Measurements from ENCODE around the gene PELI1.

The PELI1 gene

DNA sequence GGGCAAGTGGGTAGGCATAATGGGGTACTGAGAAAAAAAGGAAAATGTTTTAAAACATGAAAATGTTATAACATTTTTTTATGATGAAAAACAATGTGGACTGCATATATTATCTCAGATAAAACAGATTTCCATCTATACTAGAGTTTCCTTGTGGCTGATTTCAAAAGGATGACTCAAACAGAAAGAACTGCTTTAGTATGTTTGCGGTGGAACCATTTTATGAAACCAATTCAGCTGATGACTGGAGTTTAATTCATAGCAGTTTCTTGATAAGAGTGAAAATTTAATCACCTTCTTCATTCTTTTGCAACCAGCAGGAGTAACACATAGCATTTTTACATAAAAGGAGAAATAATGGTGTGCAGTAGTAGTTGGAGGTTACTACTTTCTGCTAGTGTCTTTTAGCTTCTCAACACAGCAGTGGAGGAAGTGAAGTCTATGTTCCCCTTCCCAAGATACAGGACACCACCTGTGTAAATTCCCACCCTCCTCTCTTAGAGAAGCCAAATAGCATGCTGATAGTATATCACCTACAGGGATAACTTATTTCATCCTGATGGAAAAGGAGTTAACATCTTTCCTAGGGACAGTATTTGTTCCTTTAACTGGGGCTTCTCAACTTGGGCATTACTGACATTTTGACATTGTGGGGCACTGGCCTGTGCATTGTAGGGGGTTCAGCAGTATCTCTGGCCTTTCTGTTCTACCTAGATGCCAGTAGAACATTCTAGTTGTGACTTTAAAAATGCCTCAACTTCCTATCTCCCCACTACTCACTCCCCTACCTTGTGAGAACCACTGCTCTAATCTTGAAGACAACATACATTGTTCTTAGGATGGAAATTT is 29.9 kb downstream of the PELI1 start:
- ATAC-seq: peak; percentile 85
- TF ChIP-seq ZFP3 (CRISPR knock-in tag; IDR thresholded peaks at IDR 0.05) (0 out of 2 replicates have a peak, but pooled peaks have one; percentile 21), ZNF8 (CRISPR knock-in tag; IDR thresholded peaks at IDR 0.05) (no peak)

- no peak for ATAC-seq
- TF ChIP-seq PATZ1 (CRISPR knock-in tag; IDR thresholded peaks at IDR 0.05; ENCODE audit: borderline replicate concordance) (no peak), TCF4 (CRISPR knock-in tag; IDR thresholded peaks at IDR 0.05; ENCODE audit: borderline replicate concordance) (no peak), TSHZ2 (CRISPR knock-in tag; IDR thresholded peaks at IDR 0.05) (no peak), ISL1 (CRISPR knock-in tag; IDR thresholded peaks at IDR 0.05) (no peak), TOX (CRISPR knock-in tag; IDR thresholded peaks at IDR 0.05; ENCODE audit: borderline replicate concordance) (no peak), CREB5 (CRISPR knock-in tag; IDR thresholded peaks at IDR 0.05; ENCODE audit: low read depth) (no peak), ZFP3 (CRISPR knock-in tag; IDR thresholded peaks at IDR 0.05) (no peak), ARNTL (CRISPR knock-in tag; IDR thresholded peaks at IDR 0.05; ENCODE audit: borderline replicate concordance, low read depth) (no peak)
Measured at GRCh38 chr2:64112016-64112415, 32.2 kb downstream of the PELI1 start.

GRCh38 chr2:64111426-64111825 is 32.8 kb downstream of the PELI1 start:
- ATAC-seq: no peak
- TF ChIP-seq ZNF8 (CRISPR knock-in tag; IDR thresholded peaks at IDR 0.05): no peak

DNA sequence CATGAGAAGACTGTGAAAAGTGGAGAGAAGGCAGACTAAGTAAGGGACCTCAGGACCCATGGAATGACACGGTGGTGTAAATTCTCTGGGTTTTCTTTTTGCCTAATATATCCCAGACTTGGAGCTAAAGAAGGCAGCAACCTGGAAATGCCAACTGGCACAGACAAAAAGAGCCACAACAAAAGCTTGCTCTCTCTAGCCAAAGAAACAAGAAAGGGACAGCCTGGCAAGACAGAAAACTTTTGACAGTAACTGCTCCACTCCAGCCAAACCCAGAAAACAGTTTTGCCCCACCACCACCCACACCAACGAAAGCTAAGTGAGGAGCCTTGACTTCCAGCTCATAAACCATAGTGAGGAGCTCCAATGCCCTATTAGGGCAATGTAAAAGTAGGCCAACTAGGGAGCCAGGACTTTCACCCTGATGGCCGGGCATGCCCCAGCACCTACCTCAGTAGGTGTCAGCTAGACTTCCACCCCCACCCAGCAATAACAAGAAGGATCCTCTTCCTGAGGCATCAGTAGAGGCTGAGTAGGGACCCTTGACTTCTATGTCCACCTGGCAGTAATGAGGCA is 35.5 kb downstream of the PELI1 start:
- ATAC-seq: no peak
- no peak for TF ChIP-seq ISL1 (CRISPR knock-in tag; IDR thresholded peaks at IDR 0.05)
- no peak for TF ChIP-seq GLIS3 (CRISPR knock-in tag; IDR thresholded peaks at IDR 0.05)
- TF ChIP-seq PPARA (CRISPR knock-in tag; IDR thresholded peaks at IDR 0.05; ENCODE audit: borderline replicate concordance): no peak
- TF ChIP-seq CSRNP3 (CRISPR knock-in tag; IDR thresholded peaks at IDR 0.05): no peak
- TF ChIP-seq RARB (CRISPR knock-in tag; IDR thresholded peaks at IDR 0.05): no peak
- TF ChIP-seq PATZ1 (CRISPR knock-in tag; IDR thresholded peaks at IDR 0.05; ENCODE audit: borderline replicate concordance): no peak
- no peak for TF ChIP-seq BACH2 (CRISPR knock-in tag; IDR thresholded peaks at IDR 0.05; ENCODE audit: borderline replicate concordance)
- no peak for TF ChIP-seq TCF4 (CRISPR knock-in tag; IDR thresholded peaks at IDR 0.05; ENCODE audit: borderline replicate concordance)
- TF ChIP-seq ESRRG (CRISPR knock-in tag; IDR thresholded peaks at IDR 0.05): no peak

Measured in SK-N-SH treated with all-trans-retinoic acid at 6 μM for 48 hours (cell line).